Adipocyte (in vitro differentiated cells): ENCODE data around the gene PGBD5.

Source experiments
- DNase-seq: peaks from one replicate; pipeline ENCODE4 v3.0.0-alpha.2; 2015; ENCODE audit warnings: low read depth
- H3K27me3 ChIP-seq: replicated peaks from 2 replicates; pipeline ENCODE4 v1.7.0; 2013; ENCODE audit warnings: mild to moderate bottlenecking, low read length, moderate library complexity; ENCODE audit not compliant: control insufficient read depth, insufficient read depth
- H3K36me3 ChIP-seq: 2 replicates; pipeline ENCODE4 v1.7.0; 2013; ENCODE audit warnings: low read length, mild to moderate bottlenecking, moderate library complexity; ENCODE audit not compliant: control insufficient read depth, insufficient read depth, severe bottlenecking
- H3K4me1 ChIP-seq: 2 replicates; pipeline ENCODE4 v1.7.0; 2013; ENCODE audit warnings: mild to moderate bottlenecking, low read length, moderate library complexity; ENCODE audit not compliant: control insufficient read depth, insufficient read depth
- H3K4me3 ChIP-seq: 2 replicates; pipeline ENCODE4 v1.7.0; 2013; ENCODE audit warnings: mild to moderate bottlenecking, low read length, moderate library complexity
- H3K9ac ChIP-seq: 2 replicates; pipeline ENCODE4 v1.7.0; 2013; ENCODE audit warnings: mild to moderate bottlenecking, low read length, moderate library complexity
- H3K9me3 ChIP-seq: 2 replicates; pipeline ENCODE4 v1.7.0; 2013; ENCODE audit warnings: mild to moderate bottlenecking, low read length, moderate library complexity; ENCODE audit not compliant: control insufficient read depth

The PGBD5 gene

DNA sequence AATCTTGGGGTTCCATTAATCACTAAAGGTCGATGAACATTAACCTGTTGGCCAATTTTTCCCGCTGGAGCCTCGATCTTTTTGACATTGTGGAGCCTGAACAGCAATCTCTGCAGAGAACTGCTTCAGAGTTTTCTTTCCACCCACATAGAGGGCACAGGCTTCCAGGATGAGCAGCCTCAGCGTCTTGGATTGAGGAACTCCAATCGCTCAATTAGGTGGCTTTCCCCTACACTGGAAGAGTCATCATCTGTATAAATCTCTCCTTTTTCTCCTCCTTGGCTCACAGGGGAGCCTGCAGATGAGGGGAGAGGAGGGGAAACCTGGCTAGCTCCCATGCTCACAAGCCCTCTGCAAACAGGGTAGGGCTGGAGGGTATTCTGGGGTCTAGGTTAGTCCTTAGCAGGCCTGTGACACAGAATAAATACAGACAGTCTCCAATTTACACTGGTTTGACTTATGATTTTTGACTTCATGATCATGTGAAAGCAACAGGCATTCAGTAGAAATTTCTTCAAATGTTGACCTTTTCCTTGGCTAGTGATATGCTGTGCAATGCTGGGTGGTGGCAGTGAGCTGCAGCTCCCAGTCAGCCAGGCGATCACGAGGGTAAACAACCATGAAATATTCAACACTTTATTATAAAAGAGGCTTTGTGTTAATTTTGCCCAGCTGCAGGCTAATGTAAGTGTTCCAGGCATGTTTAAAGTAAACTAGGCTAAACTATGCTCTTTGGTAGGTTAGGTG, 80.8 kb downstream of the PGBD5 start:
- Histone ChIP-seq H3K9ac (peak overlapping the region; percentile 7), H3K4me3 (no peak overlapping the region), H3K4me1 (peaks cover 22% of the 10 kb centered on the region), H3K36me3 (no peaks in the 10 kb centered on the region), H3K27me3 (peaks cover 10% of the 10 kb centered on the region), H3K9me3 (no peaks in the 10 kb centered on the region)
- DNase-seq, result no peak

DNA sequence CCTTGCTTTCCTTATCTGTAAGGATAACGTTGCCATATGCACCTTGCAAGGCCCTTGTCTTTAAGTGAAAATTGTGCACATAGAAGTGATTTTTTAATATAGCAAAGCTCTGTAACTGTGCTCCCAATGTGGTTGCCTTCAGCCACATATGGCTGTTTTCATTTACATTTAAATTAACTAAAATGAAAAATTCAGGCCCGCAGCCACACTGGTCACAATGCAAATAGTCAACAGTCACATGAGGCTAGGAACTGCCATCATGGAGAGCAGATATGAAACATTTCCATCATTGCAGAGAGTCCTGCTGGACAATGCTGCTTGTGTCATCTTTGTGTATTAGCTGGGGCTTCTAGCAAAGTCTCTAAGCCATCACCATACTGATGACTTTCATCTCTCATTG, 83.4 kb downstream of the PGBD5 start:
- Histone ChIP-seq H3K36me3 (no peaks in the 10 kb centered on the region), H3K4me3 (no peak overlapping the region)
- DNase-seq, result no peak

DNA sequence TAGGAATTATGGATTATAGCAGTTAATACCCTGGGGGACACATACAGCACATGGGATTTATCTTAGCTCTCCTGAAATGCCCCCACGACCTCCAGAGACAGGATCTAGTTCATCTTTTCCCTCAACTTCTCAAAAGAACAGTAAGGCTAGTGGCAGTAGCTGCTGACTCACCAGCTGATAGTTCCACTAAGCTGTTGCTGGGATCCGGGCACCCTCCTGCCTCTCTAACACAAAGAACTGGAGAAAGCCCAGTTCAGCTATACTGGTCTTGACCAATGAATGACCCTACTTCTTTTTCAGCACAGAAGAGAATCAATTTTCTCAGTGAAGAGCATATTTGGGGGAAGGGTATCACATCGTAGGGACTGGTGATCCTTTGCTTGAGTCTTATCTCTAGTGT, 84.1 kb downstream of the PGBD5 start:
- H3K27me3 ChIP-seq, result peaks cover 10% of the 10 kb centered on the region
- DNase-seq, result no peak
- no peak overlapping the region for H3K4me3 ChIP-seq
- no peaks in the 10 kb centered on the region for H3K36me3 ChIP-seq
- no peak overlapping the region for H3K9ac ChIP-seq
- peaks cover 20% of the 10 kb centered on the region for H3K4me1 ChIP-seq
- no peaks in the 10 kb centered on the region for H3K9me3 ChIP-seq

More for the DNA sequence above, 83.4 kb downstream of the PGBD5 start:
- H3K9ac ChIP-seq, result no peak overlapping the region
- no peaks in the 10 kb centered on the region for H3K9me3 ChIP-seq
- peaks cover 20% of the 10 kb centered on the region for H3K4me1 ChIP-seq
- H3K27me3 ChIP-seq, result peaks cover 7% of the 10 kb centered on the region

DNA sequence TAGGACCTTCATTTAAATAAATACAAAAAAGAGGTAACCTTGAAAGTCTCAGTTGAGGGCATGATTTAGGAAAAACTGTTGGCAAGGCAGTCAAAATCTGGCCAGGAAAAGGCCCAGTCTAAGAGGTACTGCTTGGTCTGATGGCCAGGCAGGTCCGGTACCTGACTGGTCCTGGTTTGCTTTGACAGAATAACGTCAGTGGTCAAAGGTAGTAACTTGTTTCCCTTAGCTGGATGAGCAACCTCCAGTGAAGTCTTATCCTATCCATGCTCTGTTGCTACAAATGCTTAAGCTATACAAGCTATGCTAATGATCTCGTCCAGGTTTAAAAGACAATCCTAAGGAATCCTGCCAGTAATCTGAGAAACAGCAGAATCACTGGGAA, 85.0 kb downstream of the PGBD5 start:
- Histone ChIP-seq H3K9ac (no peak overlapping the region), H3K9me3 (no peaks in the 10 kb centered on the region), H3K36me3 (no peaks in the 10 kb centered on the region), H3K27me3 (peaks cover 10% of the 10 kb centered on the region), H3K4me3 (no peak overlapping the region), H3K4me1 (peaks cover 20% of the 10 kb centered on the region)
- DNase-seq, result no peak

DNA sequence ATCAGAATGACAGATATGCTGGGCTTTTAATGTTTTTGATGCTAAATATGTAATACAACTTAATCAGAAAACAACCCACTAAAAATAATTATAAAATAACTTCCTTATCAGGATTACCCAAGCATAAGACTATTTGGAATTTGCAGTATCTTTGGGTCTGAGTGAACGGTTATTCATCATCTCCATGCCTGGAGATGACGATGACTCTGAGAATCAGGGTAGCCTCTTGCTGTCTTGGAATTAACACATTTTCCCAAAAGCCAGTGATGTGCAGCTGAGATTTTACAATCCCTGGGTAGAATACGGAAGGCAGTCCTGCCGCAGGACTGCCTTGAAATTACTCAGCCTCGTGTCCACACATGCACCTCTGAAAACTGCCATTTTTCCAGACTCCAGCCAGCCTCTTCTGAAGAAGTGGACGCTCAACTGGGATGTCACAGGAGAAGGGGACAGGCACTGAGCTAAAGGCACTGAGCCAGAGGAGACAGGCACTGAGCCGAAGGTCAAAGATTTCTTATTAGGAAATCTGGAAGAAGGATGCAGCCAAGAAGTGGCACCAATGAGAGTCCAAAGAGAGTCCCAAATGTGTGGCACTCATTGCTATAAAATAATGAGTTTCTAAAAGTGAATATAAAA, 85.5 kb downstream of the PGBD5 start:
- Histone ChIP-seq H3K36me3 (no peaks in the 10 kb centered on the region), H3K9me3 (no peaks in the 10 kb centered on the region), H3K4me3 (no peak overlapping the region), H3K27me3 (peaks cover 10% of the 10 kb centered on the region), H3K4me1 (peaks cover 18% of the 10 kb centered on the region), H3K9ac (no peak overlapping the region)
- no peak for DNase-seq

DNA sequence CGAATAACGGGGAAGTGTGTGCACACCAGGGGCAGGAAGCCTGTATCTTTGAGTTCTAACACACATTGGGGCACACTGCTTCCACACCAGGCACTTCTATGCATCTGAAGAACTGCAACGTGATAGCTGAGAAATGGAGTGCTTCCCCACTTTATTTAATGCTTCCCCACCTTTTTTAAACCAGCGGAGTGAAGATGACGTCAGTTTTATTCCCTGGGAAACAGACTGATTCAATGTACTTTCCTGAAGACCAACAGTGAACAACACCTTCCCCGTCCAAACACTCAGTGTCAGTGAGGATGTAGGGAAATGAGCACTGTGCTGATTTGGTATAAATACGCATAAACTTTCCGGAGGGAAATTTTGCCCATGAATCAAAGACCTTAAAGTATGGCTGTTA, 87.1 kb downstream of the PGBD5 start:
- Histone ChIP-seq H3K4me3 (no peak overlapping the region), H3K36me3 (no peaks in the 10 kb centered on the region), H3K27me3 (peaks cover 11% of the 10 kb centered on the region), H3K4me1 (peaks cover 9% of the 10 kb centered on the region), H3K9me3 (no peaks in the 10 kb centered on the region), H3K9ac (no peak overlapping the region)
- no peak for DNase-seq

DNA sequence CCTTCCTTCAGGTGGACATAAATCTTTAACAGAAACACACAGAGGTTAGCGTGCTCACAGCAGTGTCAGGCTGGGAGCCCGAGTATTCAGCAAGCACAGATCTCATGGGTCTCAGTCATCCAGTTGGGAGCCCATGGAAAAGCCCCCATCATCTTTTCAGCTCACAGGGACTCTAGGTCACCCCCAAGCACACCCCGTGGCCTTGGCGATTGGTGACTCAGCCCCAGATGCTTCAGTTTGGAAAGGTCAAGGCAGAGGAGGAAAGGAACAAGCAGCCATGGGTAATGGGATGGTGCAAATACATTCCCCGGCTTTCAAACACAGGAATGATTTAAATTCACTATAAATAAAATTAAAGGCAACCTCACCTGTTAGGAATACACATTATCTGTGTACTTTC, 88.9 kb downstream of the PGBD5 start:
- Histone ChIP-seq H3K27me3 (peaks cover 22% of the 10 kb centered on the region), H3K4me1 (peaks cover 9% of the 10 kb centered on the region), H3K4me3 (no peak overlapping the region), H3K9ac (no peak overlapping the region), H3K36me3 (no peaks in the 10 kb centered on the region), H3K9me3 (no peaks in the 10 kb centered on the region)
- DNase-seq, result no peak

DNA sequence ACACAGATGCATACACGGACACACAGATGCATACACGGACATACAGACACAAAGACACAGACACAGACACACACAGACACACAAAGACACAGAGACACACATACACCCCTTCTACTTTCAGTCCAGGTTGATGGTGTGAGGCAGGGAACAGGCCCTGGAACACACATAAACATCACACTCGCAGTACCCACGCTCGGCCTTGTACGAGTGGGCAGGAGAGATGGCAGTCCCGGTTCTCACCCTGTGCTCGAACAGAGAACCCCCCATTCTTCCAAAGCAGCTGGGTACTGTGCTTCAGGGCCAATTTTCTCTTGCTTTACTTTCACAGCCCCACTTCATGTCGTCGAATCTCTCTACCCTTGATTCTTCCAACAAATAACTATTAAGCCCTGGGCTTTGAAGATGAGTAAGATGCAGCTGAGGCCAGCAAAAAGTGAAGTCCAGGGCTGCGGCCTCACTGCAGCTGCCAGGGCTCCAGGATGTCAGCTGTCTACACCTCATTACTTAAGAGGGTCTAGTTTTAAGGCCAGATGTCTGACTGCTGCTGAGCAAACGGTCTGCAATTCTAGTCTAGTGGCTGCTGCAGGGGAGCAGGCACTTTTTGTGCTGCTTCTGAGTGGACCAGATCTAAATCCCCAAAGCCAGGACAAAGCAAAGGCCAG, 90.1 kb downstream of the PGBD5 start:
- Histone ChIP-seq H3K4me1 (peaks cover 4% of the 10 kb centered on the region), H3K27me3 (peaks cover 23% of the 10 kb centered on the region), H3K9ac (no peak overlapping the region), H3K4me3 (no peak overlapping the region), H3K9me3 (no peaks in the 10 kb centered on the region), H3K36me3 (no peaks in the 10 kb centered on the region)
- no peak for DNase-seq

DNA sequence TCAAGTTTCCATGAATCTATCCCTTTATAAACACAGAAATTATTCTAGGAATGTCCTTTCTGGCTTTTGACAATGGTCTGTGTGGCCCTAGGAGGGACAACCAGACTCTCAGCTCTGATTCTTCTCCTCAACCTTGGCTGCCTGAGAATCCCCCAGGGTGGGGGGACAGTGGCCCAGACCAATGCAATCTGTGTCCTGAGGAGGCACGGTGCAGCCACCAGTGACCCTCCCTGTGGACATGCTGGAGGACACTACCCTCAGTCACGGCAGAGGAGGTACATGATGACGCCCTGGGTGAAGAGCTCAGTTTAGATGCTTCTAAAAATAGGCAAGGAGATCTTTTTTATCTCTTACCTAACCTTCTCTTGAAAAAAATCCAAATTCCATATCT, 91.7 kb downstream of the PGBD5 start:
- Histone ChIP-seq H3K4me3 (no peak overlapping the region), H3K36me3 (no peaks in the 10 kb centered on the region), H3K9ac (no peak overlapping the region), H3K9me3 (no peaks in the 10 kb centered on the region), H3K27me3 (peaks cover 23% of the 10 kb centered on the region), H3K4me1 (no peaks in the 10 kb centered on the region)
- DNase-seq, result no peak

DNA sequence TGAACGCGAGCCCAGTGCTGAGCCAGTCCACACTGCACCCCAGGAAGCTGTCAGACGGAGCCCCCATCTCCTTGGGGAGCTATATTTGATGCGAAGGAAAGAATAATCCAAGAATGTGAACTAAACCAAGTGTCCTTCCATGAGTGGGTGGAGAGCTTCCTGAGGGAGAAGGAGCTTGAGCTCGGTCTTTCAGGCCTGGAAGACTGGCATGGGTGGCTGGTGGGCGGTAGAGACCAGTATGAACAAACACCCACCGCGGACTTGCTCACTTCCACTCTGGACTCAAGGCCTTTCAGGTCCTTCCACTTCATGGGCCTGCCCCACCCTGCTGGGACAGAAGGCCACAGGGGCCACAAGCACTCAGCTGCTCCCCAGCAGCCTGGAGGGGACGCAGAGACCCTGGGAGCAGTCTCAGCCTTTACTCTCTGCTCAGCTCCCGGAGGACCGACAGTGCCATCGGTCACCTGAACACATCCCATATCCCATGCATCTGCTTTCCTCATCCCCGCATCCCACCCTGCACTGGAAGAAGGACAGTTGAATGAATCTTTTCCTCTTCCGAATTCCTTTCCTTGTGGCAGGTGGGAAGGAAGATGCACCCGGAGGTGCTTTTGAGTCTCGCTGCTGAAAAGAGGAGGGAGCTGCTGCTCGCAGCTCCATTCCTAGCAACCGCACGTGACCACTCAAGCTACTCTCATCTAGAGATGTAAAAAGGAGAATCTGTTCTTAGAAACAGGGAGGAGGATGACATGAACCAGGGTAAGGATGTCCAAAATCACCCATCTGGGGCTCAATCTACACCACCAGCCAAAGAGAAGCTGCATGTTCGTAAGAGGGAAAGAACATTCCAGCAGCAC, 92.3 kb downstream of the PGBD5 start:
- Histone ChIP-seq H3K9ac (no peak overlapping the region), H3K4me1 (peaks cover 2% of the 10 kb centered on the region), H3K36me3 (no peaks in the 10 kb centered on the region), H3K27me3 (peaks cover 23% of the 10 kb centered on the region), H3K9me3 (no peaks in the 10 kb centered on the region), H3K4me3 (no peak overlapping the region)
- DNase-seq, result no peak

DNA sequence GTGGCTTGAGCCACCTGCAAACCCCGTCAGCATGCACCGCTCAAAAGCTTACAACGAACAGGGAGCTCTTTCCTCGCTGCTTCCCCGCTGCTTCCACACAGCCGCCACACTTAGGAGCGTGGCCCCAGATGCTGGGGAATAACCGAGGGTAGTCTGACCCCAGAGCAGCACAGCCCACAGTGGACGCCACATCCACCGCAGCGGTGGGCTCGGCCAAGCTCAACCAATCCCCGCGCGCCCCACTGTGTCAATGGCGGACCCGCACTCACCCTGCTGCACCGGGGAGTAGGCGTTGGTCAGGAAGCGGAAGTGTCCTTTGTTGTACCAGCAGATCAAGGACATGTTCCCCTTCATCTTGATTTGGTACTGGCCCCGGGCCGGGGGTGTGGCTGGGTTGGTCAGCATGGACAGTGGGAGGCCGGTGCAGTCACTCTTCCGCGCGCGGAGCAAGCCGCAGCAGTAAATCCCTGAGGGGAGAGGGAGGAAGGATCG, 93.5 kb downstream of the PGBD5 start:
- H3K27me3 ChIP-seq, result peaks cover 19% of the 10 kb centered on the region
- H3K4me3 ChIP-seq, result no peak overlapping the region
- no peak overlapping the region for H3K9ac ChIP-seq
- peaks cover 9% of the 10 kb centered on the region for H3K4me1 ChIP-seq
- DNase-seq, result no peak
- H3K9me3 ChIP-seq, result no peaks in the 10 kb centered on the region
- H3K36me3 ChIP-seq, result no peaks in the 10 kb centered on the region
